Urothelium cell line (cell line): ENCODE measurements around the gene PLA2G5.

Experiments used
- DNase-seq: peaks from one replicate; pipeline ENCODE4 v3.0.0; 2011; ENCODE audit warnings: low spot score, mixed read lengths
- FAIRE-seq: peaks from 2 replicates; lab custom pipeline; 2011; peaks lifted over from hg19 to GRCh38; lab: Jason Lieb, UNC

The PLA2G5 gene

GRCh38 chr1:20063861-20064292 is 6.1 kb upstream of the PLA2G5 start:
- no peak for FAIRE-seq
- peak; percentile 35 for DNase-seq

- DNase-seq (no peak), FAIRE-seq (no peak)
These were observed 1.3 kb upstream of the PLA2G5 start for GRCh38 chr1:20068722-20069121.

DNA sequence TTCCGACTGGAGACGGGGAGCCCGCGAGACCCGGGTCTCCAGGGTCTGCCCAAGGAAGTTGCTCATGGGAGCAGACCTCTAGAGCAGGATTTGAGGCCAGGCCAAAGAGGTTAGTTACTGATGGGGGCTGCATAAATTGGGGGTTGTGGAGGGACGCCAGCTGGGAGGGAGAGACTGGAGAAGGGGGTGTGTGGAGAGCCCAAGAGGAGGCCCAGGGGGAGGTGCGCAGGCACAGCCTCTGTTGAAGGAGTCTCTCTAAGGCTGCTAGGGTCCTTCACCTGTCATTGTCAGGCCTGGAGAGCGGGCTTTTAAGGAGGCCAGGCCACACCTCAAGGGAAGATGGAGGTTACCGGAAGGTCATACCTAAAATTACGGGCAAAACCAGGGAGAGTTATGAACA is 363 bp downstream of the PLA2G5 start:
- FAIRE-seq (no peak), DNase-seq (no peak)

DNA sequence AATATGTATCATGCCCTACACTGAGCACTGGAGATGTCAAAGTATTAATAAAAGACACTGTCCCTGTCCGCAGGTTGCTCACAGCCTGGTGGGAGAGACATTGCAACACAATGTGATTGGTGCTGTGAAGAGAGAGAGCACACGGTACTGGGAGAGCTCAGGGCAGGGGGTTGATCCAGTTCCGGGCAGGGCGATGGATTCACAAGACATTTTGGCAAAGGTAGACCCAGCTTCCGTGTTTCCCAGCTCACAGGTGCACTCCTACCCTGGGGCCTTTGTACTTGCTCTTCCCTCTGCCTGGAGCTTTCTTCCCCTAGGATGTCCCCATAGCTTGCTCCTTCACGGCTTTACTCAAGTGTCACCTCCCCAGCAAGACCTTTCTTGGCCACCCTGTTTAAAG is 1.4 kb downstream of the PLA2G5 start:
- FAIRE-seq (no peak), DNase-seq (no peak)

GRCh38 chr1:20072771-20073170 is 2.8 kb downstream of the PLA2G5 start:
- FAIRE-seq, result no peak
- DNase-seq, result no peak

- FAIRE-seq (no peak), DNase-seq (no peak)
These were observed 3.3 kb downstream of the PLA2G5 start for GRCh38 chr1:20073256-20073655.

- DNase-seq, result no peak
- no peak for FAIRE-seq
These were observed 4.2 kb downstream of the PLA2G5 start for GRCh38 chr1:20074055-20074724.

- DNase-seq (no peak), FAIRE-seq (no peak)
These were observed 4.8 kb downstream of the PLA2G5 start for GRCh38 chr1:20074725-20075171.

- no peak for DNase-seq
- no peak for FAIRE-seq
These were observed 5.4 kb downstream of the PLA2G5 start for GRCh38 chr1:20075345-20075744.

- DNase-seq (no peak), FAIRE-seq (no peak)
These were observed 6.2 kb downstream of the PLA2G5 start for GRCh38 chr1:20076223-20076622.

DNA sequence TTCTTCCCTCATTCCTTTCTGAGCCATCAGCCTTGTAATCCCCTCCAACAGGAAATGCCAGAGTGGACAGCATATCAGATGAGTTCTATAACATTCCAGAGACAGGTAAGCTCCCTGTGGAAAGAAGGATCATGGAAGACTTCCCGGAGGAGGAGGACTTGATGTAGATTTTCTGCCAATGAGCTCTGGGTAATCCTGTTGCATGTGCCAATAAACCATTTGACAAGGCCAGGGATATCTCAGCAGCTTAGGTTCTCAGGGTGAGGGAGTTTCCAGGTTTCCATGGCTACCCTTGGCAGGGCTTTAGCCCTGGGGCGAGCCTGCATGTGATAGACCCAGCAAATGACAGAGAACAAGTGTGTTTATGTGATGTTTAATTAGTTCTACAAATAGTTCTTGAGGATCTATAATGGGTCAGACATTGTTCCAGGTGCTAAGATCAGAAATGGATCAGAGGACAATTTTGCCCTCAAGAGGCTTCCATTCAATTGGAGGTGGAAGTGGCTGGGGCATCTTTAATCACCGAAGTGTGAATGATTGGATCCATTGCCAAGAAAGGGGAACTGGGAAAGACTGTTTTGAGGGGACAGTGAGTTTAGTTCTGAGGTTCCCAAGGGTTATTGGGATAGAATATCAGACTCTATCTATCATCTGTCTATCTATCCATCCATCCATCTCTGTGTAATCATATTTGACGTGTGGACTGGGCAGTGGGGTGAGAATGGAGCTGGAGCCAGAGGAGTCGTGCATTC is 6.9 kb downstream of the PLA2G5 start:
- no peak for DNase-seq
- no peak for FAIRE-seq

- DNase-seq (no peak), FAIRE-seq (no peak)
These were observed 8.2 kb downstream of the PLA2G5 start for GRCh38 chr1:20078171-20078651.

DNA sequence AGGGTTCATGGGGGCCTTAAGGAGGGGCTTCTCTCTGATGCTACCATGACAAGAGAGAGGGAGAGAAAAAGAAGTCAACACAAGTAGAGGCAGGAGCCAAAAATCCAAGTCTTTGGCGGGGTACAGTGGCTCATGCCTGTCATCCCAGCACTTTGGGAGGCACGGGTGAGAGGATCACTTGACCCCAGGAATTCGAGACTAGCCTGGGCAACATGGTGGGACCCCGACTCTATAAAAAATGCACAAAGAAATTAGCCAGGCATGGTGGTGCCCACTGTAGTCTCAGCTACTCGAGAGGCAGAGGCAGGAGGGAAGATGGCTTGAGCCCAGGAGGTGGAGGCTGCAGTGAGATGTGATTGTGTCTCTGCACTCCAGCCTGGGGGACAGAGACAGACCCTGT is 8.7 kb downstream of the PLA2G5 start:
- no peak for DNase-seq
- FAIRE-seq, result no peak

DNA sequence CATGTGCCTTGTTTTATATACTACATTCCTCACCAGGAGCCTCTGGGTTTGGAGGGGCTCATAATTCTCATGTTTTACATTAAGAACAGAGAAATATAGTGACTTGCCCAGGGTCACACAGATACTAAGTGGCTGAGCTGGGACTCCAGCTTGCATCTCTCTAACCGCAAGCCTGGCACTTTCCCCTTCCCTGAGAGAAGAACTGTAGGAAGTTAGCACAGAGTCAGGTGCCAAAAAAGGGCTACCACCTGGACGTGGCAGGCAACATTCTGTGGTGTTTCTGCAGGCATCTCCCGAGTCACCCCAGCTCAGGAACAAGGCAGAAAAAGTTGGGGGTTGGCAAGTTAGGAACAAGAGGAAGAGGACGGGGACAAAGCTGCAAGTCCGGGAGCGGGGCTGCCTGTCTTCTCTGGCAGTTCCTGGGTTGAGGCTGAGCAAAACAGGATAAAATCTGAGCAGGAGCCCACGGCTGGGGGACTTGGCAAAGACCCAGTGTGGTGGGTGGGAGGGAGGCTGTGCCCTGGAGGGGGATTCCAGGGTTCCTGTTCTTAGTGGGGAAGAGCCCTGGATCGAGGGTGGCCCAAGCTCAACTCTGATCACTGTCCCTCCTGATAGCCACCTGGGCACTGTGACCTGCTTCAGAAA is 9.8 kb downstream of the PLA2G5 start:
- FAIRE-seq (no peak), DNase-seq (no peak)

DNA sequence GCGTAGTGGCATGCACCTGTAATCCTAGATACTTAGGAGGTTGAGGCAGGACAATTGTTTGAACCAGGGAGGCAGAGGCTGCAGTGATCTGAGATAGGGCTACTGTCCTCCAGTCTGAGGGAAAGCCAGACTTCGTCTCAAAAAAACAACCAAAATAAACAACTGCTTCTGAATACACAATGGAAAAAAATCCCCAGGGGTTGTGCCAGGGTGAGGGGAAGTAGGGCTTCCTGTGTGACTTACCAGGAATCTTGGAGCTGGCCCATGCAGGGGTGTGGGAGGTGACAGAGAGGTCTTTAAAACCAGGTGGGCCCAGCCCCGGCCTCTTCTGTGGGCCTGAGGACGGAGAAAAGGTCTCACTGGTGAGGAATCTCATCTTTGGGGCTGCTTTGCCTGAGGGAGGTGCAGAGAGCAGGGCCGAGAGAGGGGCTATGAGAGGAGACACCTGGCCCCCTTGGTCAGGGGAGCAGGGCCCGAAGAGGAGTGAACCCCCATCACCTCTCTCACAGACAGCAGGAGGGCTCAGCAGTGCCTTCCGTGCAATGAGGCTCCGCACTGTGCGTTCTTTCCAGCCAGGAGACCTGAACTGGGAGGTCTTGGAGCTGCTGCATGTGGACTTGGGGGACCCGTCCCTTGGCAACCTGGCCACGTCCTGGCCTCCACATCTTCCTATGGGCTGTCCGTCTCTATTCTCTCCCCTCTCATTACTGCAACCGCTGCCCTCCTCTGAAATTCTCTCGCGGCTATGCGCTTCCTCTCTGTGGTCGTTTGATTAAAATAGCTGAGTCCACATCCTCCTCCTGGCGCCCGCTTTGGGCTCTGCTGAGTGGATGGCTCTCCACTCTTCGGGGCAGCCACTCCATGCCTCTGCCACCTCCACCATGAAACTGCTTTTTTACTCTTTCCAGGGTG is 10.7 kb downstream of the PLA2G5 start:
- DNase-seq, result no peak
- no peak for FAIRE-seq

DNA sequence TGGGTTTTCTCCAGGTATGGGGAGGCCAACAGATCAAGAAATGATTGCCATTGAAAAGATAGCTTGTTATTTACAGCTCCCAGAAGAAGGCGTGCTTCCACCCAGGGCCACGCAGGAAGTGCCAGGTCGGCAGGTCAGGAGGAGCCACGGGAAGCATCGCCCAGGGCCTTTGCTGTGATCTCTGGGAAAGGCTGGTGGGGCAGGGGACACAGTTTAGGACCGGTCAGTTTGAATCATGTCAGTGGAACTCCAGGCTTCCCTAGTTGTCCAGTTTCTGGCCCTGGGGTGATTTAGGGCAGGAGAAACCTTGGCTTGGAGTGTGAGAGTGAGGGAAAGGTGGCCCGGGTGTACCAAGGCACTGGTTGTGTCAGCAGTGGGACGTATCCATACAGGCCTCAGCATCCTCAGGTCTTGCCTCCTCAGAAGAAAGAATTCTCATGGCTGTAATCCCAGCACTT is 11.4 kb downstream of the PLA2G5 start:
- FAIRE-seq (no peak), DNase-seq (no peak)

- FAIRE-seq (no peak), DNase-seq (no peak)
These were observed 12.8 kb downstream of the PLA2G5 start for GRCh38 chr1:20082772-20083171.

GRCh38 chr1:20083178-20083944 is 13.4 kb downstream of the PLA2G5 start:
- FAIRE-seq, result no peak
- DNase-seq, result no peak

DNA sequence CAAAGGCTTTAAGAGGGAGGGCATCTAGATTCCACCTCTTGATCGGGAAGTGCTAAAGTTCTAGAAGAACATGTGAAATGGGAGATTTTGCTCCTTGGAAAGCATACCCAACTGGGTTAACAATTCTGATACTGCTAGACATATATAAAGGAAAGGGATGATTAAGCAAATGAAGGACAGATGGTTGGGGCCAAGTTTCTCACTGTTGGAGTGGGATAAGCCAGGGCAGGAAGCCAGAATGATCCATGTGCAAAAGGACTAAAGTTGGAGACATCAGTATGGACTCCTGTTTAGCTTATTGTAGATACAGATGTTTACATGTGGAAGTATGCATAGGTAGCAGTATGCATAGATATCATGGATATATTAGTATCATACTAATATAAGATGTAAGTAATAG is 16.8 kb downstream of the PLA2G5 start:
- FAIRE-seq (no peak), DNase-seq (no peak)

DNA sequence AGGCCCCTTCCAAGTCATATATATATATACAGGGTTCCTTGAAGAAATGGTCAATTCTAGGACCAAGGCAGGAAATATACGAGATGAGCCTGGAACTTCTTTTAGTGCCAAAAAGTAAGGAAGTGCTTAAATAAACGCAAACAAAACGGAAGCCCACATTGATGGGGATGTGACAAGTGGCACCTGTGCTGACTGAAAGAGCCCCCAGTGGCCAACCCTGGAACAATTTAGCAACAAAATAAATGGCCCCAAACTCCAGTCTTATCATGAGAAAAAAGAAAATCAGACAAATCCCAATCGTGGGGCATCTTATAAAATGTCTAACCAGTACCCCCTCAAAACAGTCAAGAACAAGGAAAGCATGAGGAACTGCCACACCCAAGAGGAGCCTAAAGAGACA is 17.7 kb downstream of the PLA2G5 start:
- no peak for DNase-seq
- no peak for FAIRE-seq
